ENCODE measurements around the gene PLEKHA6. TPM values are rescaled to one million over a fixed set of nuclear protein-coding genes. Genes with fewer than 3 reads are reported as not detected.

PLEKHA6 gene
- total and polyA plus RNA-seq, 2 of the 4 experiments (the other 2 are of a cell fraction) = 8.2 to 19.9 TPM

- BruUV-seq (replicated peaks) = no TSS peak
- no peak overlapping the region for H2AK9ac ChIP-seq (replicated peaks; ENCODE audit: low read depth, low read length, poor library complexity)
- H3K4ac ChIP-seq (ENCODE audit: low read depth, low read length) = no peak overlapping the region
- H3K36me3 ChIP-seq (ENCODE audit: control insufficient read depth, insufficient read depth, low read length) = no peaks in the 10 kb centered on the region
- H3K4me3 ChIP-seq (ENCODE audit: insufficient read depth, low read depth, low read length) = no peak overlapping the region
- no peak overlapping the region for H4K91ac ChIP-seq (ENCODE audit: insufficient read depth, low read depth, low read length)
- intact Hi-C loops (cut with micrococcal nuclease) = no loop called here
- no peaks in the 10 kb centered on the region for H3K9me3 ChIP-seq (ENCODE audit: control insufficient read depth, insufficient read depth, low read length)
- H4K20me1 ChIP-seq (ENCODE audit: insufficient read depth, low read length) = no peaks in the 10 kb centered on the region
- peaks cover 4% of the 10 kb centered on the region; the same call in 1 of the 2 replicates for H3K9me1 ChIP-seq (ENCODE audit: insufficient read depth, low read length)
- no peak overlapping the region for H2BK5ac ChIP-seq (ENCODE audit: low read depth, low read length, poor library complexity, severe bottlenecking)
- H2BK20ac ChIP-seq (ENCODE audit: low read depth, low read length) = no peak overlapping the region
- no peak for ATAC-seq (ENCODE audit: low read depth)
- CTCF ChIA-PET = no interaction called here
- no peak overlapping the region for H3K9ac ChIP-seq (ENCODE audit: low read depth, low read length)
- dilution Hi-C loops (cut with HindIII; ENCODE audit: low sequenced_read_pairs, unreplicated experiment) = no loop called here
- H3K23ac ChIP-seq (ENCODE audit: low read depth, low read length) = no peak overlapping the region
- H3K79me1 ChIP-seq (ENCODE audit: low read depth in 1 of 2, low read length in 2 of 2) = 0 out of 4 replicates have a peak, but pooled peaks cover 0 to 2% of the 10 kb centered on the region in 2 experiments
- no peak overlapping the region; the same call in 1 of the 2 replicates for H3K18ac ChIP-seq (ENCODE audit: low read depth, low read length)
- H4K8ac ChIP-seq (ENCODE audit: low read depth in 2 of 2, low read length in 2 of 2) = no peak overlapping the region
- in situ Hi-C loops (cut with MboI; ENCODE audit: low sequenced_read_pairs) = no loop called here
- H2BK120ac ChIP-seq (ENCODE audit: low read depth, low read length) = no peak overlapping the region
- H3K27ac ChIP-seq (ENCODE audit: insufficient read depth, low read length) = no peak overlapping the region
- H4K5ac ChIP-seq (ENCODE audit: low read depth, low read length) = no peak overlapping the region
- no peak for DNase-seq
- H2BK15ac ChIP-seq (ENCODE audit: low read depth, low read length) = no peak overlapping the region
- H3K4me2 ChIP-seq (ENCODE audit: low read depth, low read length) = no peak overlapping the region
- no peak overlapping the region for H2AK5ac ChIP-seq (ENCODE audit: low read depth, low read length)
- TF ChIP-seq POLR2A (IDR thresholded peaks at IDR 0.05; ENCODE audit: low read depth, low read length) = no peak
- no peak overlapping the region for H3K56ac ChIP-seq (ENCODE audit: extremely low read depth, insufficient read depth, low read length)
- H3K14ac ChIP-seq (replicated peaks; ENCODE audit: low read depth, low read length) = no peak overlapping the region
- H3K4me1 ChIP-seq (ENCODE audit: control insufficient read depth, insufficient read depth, low read length) = peaks cover 8% of the 10 kb centered on the region
- H2AFZ ChIP-seq (replicated peaks; ENCODE audit: low read length, poor library complexity) = no peak overlapping the region
- no CpG with 5 or more reads among the region's 11 CpGs for WGBS, 2 experiments (ENCODE audit: extremely low coverage in 2 of 2, insufficient read length in 1 of 2)
- peaks cover 7% of the 10 kb centered on the region for H3K27me3 ChIP-seq (ENCODE audit: control insufficient read depth, insufficient read depth, low read length)
- POLR2A ChIA-PET (ENCODE audit: unreplicated experiment) = no interaction called here
These were observed 76.9 kb downstream of the PLEKHA6 start for GRCh38 chr1:204282761-204283221.

All from IMR-90 (cell line).